Right lobe of liver (tissue), 4 donors: ENCODE data around the gene ARHGAP25.

Experiments
- CTCF ChIP-seq, 4 donors: fragments of 200-600 bp in 3 of 4; fragments of 450-650 bp in 1 of 4; IDR thresholded peaks; one replicate each; pipeline versions ENCODE4 v1.5.1 to v1.8.0; 2016 to 2022; ENCODE audit warnings: antibody characterized with exemption in 4 of 4, mild to moderate bottlenecking in 2 of 4
- POLR2A ChIP-seq: fragments of 450-650 bp; IDR thresholded peaks from one replicate; pipeline ENCODE4 v1.6.1; 2017; ENCODE audit warnings: antibody characterized with exemption, mild to moderate bottlenecking
- donor health status: DM: no; HTN: no; CAD: no.
- donor health status: DM: no; HTN: no; CAD: no.
- donor health status: DM: no; HTN: yes; CAD: no.

GRCh38 chr2:68827666-68828065 lies 93.1 kb downstream of the ARHGAP25 start:
- TF ChIP-seq POLR2A (no peak), CTCF (IDR thresholded peaks at IDR 0.05) (no peak)
